Stomach (tissue), 4 donors: ENCODE results near the gene NT5C1A.

Experiments
- POLR2AphosphoS5 ChIP-seq, 3 donors: sonication (generic); formaldehyde crosslinking; IDR thresholded peaks; one replicate each; pipeline ENCODE4 v1.6.1; 2016; ENCODE audit warnings: antibody characterized with exemption in 3 of 3
- TF ChIP-seq, protein P1 (sequence below), 7 experiments: fragments of 450-650 bp in 4 of 7; fragments of 200-600 bp in 3 of 7; sonication (generic) in 3 of 7; IDR thresholded peaks; one replicate each; pipeline ENCODE4 v1.5.1; 2016 to 2019; ENCODE audit warnings: antibody characterized with exemption in 7 of 7, control low read depth in 2 of 7, mild to moderate bottlenecking in 1 of 7

DNA sequence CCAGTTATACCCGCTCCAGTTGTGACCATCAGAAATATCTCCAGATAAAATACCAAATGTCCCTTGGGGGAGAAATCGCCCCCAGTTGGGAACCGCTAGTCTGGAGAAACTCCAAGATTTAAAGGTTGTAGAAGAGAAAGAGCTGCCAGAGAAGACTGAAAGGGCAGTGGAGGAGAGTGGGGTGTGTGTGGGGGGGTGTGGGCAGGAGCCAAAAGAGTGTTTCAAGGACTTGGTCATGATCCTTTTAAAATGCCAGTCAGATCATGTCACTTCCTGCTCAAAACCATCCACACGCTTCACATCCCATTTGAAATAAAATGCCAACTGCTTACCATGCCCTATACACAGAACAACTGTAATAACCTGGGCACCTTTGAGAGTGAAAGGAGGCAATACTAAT, 29.1 kb downstream of the NT5C1A start:
- TF ChIP-seq, protein P1, sequence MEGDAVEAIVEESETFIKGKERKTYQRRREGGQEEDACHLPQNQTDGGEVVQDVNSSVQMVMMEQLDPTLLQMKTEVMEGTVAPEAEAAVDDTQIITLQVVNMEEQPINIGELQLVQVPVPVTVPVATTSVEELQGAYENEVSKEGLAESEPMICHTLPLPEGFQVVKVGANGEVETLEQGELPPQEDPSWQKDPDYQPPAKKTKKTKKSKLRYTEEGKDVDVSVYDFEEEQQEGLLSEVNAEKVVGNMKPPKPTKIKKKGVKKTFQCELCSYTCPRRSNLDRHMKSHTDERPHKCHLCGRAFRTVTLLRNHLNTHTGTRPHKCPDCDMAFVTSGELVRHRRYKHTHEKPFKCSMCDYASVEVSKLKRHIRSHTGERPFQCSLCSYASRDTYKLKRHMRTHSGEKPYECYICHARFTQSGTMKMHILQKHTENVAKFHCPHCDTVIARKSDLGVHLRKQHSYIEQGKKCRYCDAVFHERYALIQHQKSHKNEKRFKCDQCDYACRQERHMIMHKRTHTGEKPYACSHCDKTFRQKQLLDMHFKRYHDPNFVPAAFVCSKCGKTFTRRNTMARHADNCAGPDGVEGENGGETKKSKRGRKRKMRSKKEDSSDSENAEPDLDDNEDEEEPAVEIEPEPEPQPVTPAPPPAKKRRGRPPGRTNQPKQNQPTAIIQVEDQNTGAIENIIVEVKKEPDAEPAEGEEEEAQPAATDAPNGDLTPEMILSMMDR (IDR thresholded peaks at IDR 0.05): no peak
- no peak for TF ChIP-seq POLR2AphosphoS5 (IDR thresholded peaks at IDR 0.05)
